D721Med (cell line): ENCODE data around the gene DNAJC17.

ENCODE experiments used
- DNase-seq: peaks from one replicate; pipeline ENCODE4 v3.0.0; 2011; ENCODE audit warnings: low spot score; ENCODE audit not compliant: insufficient read length
- FAIRE-seq: peaks from 2 replicates; lab custom pipeline; 2011; peaks lifted over from hg19 to GRCh38; lab: Jason Lieb, UNC
- CTCF ChIP-seq: IDR thresholded peaks from 2 replicates; pipeline ENCODE4 v1.5.1; 2012; ENCODE audit warnings: mild to moderate bottlenecking, control low read depth; ENCODE audit not compliant: insufficient read depth; ENCODE audit errors: missing control alignments

The DNAJC17 gene, protein sequence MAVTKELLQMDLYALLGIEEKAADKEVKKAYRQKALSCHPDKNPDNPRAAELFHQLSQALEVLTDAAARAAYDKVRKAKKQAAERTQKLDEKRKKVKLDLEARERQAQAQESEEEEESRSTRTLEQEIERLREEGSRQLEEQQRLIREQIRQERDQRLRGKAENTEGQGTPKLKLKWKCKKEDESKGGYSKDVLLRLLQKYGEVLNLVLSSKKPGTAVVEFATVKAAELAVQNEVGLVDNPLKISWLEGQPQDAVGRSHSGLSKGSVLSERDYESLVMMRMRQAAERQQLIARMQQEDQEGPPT

GRCh38 chr15:40807028-40807887, at the start of gene DNAJC17, which contains the start of gene ZFYVE19:
DNAJC17 (minus strand) TSS chr15:40807473; CDS start chr15:40807446, 27 bp downstream.
ZFYVE19 (plus strand) TSS chr15:40807089; CDS start chr15:40807590, 501 bp downstream.
- no peak for TF ChIP-seq CTCF
- FAIRE-seq (no peak), DNase-seq (peak; percentile 58)

- DNase-seq (no peak), FAIRE-seq (no peak)
- no peak for TF ChIP-seq CTCF
These were observed 49.5 kb upstream of the DNAJC17 start for GRCh38 chr15:40856746-40857145.

DNA sequence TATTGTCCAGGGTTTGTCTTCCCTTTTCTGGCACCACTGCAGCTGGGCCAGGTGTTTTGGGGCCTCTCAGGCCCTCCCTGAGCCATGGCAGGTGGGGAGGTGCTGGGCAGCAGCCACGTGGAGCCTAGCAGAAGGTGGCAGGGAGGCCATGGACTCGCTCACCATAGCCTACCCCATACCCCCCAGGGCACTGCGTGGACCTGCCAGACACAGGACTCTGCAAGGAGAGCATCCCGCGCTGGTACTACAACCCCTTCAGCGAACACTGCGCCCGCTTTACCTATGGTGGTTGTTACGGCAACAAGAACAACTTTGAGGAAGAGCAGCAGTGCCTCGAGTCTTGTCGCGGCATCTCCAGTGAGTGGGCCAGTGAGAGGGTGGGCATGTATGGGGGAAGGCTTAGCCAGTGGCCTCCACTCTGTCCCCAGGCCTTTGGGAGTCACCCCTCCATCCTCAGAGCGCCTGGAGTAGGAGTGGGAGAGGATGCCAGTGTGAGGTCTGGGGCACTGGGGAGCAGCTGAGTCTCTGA, 48.5 kb upstream of the DNAJC17 start:
- FAIRE-seq = no peak
- DNase-seq = no peak
- no peak for TF ChIP-seq CTCF

- FAIRE-seq (no peak), DNase-seq (no peak)
- no peak for TF ChIP-seq CTCF
These were observed 46.9 kb upstream of the DNAJC17 start for GRCh38 chr15:40854161-40854560.

GRCh38 chr15:40853241-40853890, 46.1 kb upstream of the DNAJC17 start:
- no peak for FAIRE-seq
- no peak for TF ChIP-seq CTCF
- no peak for DNase-seq

GRCh38 chr15:40852529-40852928, 45.3 kb upstream of the DNAJC17 start:
- DNase-seq (no peak), FAIRE-seq (no peak)
- no peak for TF ChIP-seq CTCF
